ENCODE data around the gene DMD.

DNA sequence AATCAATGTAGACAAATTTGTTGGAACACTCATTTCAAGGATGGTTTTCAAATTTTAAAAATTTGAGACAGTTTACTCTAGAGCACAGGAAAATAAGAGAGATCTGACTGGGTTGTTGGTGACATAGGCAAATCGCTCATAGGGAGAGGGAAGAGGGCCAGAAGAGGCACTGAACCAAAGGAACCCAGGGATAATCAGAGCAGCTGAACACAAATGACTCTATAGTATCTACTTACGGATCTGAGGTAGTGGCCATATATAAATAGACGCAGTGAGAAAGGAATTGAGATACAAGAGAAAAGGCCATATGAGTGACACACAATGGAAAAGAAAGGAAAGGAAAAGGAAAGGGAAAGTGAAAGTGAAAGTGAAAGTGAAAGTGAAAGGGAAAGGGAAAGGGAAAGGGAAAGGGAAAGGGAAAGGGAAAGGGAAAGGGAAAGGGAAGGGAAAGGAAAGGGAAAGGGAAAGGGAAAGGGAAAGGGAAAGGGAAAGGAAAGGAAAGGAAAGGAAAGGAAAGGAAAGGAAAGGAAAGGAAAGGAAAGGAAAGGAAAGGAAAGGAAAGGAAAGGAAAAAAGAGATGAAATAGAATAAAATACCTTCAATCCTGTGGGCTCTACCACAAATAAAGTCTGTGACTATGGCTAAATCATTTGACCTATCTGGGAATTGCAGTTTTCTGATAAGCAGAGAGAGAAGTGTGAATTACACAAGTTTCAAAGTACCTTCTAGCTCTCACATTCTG is 759.2 kb downstream of the DMD start:
- TF ChIP-seq CTCF (IDR thresholded peaks at IDR 0.05) (no peak), POLR2A (IDR thresholded peaks at IDR 0.05) (no peak), POLR2AphosphoS5 (IDR thresholded peaks at IDR 0.05) (no peak), EP300 (IDR thresholded peaks at IDR 0.05) (no peak)
